NB4 (cell line): ENCODE data around the gene SIAH2.

Source experiments
- DNase-seq: peaks from one replicate; pipeline ENCODE4 v3.0.0; 2010; ENCODE audit warnings: low read depth
- H3K4me3 ChIP-seq: one replicate; pipeline ENCODE4 v1.5.1; 2011; ENCODE audit warnings: mild to moderate bottlenecking, low read depth, low read length, moderate library complexity
- CTCF ChIP-seq: IDR thresholded peaks from one replicate; pipeline ENCODE4 v1.5.1; 2012; ENCODE audit warnings: low read depth, low read length
- MAX ChIP-seq: IDR thresholded peaks from 2 replicates; pipeline ENCODE4 v1.6.1; 2011; ENCODE audit warnings: low read depth, low read length
- MYC ChIP-seq: IDR thresholded peaks from 2 replicates; pipeline ENCODE4 v1.6.1; 2011; ENCODE audit warnings: low read depth, low read length
- POLR2A ChIP-seq: IDR thresholded peaks from 2 replicates; pipeline ENCODE4 v1.6.1; 2011; ENCODE audit warnings: mild to moderate bottlenecking; ENCODE audit not compliant: insufficient read length; ENCODE audit errors: extremely low read depth

Gene SIAH2

GRCh38 chr3:150699068-150699639 is 63.8 kb downstream of the SIAH2 start:
- TF ChIP-seq CTCF (no peak), MYC (no peak), MAX (no peak), POLR2A (no peak)
- H3K4me3 ChIP-seq: no peak overlapping the region
- peak; percentile 25 for DNase-seq

GRCh38 chr3:150697646-150698045 is 65.3 kb downstream of the SIAH2 start:
- no peak overlapping the region for H3K4me3 ChIP-seq
- DNase-seq: no peak
- TF ChIP-seq MYC (no peak), CTCF (no peak), POLR2A (no peak), MAX (no peak)

GRCh38 chr3:150691414-150692040 is 71.4 kb downstream of the SIAH2 start:
- DNase-seq: no peak
- TF ChIP-seq MAX (no peak), POLR2A (no peak), CTCF (no peak), MYC (no peak)
- no peak overlapping the region for H3K4me3 ChIP-seq
